Measurements from ENCODE around the gene CD180.

DNA sequence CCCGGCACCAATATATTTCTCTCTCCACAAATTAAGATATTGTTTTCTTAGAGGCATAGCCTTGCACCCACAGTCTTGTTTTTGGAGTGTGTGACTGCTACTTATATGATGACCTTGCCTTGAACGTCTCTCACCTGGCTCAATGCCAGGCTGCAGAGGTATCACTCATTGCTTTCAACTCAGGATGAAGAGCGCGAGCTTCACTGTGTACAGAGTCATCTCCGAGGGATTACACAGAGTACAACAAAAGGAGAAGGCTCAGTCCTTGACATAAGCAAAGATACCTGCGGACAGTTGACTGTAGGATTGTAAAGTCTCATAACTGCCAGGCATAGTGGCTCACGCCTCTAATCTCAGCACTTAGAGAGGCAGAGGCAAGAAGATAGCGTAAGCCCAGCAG, 53.8 kb downstream of the CD180 start:
- TF ChIP-seq, protein P1, sequence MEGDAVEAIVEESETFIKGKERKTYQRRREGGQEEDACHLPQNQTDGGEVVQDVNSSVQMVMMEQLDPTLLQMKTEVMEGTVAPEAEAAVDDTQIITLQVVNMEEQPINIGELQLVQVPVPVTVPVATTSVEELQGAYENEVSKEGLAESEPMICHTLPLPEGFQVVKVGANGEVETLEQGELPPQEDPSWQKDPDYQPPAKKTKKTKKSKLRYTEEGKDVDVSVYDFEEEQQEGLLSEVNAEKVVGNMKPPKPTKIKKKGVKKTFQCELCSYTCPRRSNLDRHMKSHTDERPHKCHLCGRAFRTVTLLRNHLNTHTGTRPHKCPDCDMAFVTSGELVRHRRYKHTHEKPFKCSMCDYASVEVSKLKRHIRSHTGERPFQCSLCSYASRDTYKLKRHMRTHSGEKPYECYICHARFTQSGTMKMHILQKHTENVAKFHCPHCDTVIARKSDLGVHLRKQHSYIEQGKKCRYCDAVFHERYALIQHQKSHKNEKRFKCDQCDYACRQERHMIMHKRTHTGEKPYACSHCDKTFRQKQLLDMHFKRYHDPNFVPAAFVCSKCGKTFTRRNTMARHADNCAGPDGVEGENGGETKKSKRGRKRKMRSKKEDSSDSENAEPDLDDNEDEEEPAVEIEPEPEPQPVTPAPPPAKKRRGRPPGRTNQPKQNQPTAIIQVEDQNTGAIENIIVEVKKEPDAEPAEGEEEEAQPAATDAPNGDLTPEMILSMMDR (IDR thresholded peaks at IDR 0.05) = no peak
- no peak for TF ChIP-seq POLR2A (IDR thresholded peaks at IDR 0.05)
